GM08714 (cell line): ENCODE data around the gene TMPRSS6.

Experiments
- H3K4me3 ChIP-seq: fragments of 200-500 bp; sonication (Bioruptor generic); 2 replicates; pipeline ENCODE4 v1.5.1; 2014; ENCODE audit warnings: mild to moderate bottlenecking, low read length, inconsistent platforms
- ZNF274 ChIP-seq: IDR thresholded peaks from 2 replicates; pipeline ENCODE4 v1.6.1; 2012; ENCODE audit warnings: mild to moderate bottlenecking, low read depth, low read length

TMPRSS6 gene

DNA sequence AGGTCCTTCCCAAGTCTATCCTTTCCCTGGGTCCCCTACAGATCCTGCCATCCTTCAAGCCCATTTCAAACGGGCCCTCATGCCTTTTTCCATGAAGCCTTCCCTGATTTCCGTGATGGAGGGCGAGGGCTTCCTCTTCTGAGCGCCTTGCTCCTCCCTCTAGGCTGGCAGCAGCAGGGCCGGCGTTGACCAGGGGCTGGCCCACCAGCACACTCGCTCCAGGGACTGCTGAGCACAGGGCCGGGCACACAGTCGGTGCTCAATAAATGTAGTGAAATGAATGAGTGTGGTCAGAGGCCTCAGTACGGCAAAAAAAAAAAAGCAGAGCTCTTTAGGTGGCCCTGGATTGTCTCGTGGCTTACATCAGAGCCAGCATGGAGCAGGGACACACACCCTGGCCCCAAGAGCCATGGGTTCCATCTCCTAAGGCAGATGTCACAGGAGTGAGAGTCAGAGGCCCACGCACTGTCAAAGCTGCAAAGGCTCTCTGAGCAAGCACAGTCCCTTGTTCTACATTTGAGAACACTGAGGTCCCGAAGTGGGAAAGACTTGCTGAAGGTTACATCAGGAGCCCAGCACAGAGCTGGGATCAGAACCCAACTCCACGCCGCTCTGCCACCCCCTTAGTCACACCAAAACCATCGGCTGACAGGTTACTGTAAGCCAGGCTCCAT, 37.1 kb upstream of the TMPRSS6 start:
- H3K4me3 ChIP-seq = no peak overlapping the region
- no peak for TF ChIP-seq ZNF274

- TF ChIP-seq ZNF274 = no peak
- no peak overlapping the region for H3K4me3 ChIP-seq
These were observed 36.5 kb upstream of the TMPRSS6 start for GRCh38 chr22:37146051-37146385.

DNA sequence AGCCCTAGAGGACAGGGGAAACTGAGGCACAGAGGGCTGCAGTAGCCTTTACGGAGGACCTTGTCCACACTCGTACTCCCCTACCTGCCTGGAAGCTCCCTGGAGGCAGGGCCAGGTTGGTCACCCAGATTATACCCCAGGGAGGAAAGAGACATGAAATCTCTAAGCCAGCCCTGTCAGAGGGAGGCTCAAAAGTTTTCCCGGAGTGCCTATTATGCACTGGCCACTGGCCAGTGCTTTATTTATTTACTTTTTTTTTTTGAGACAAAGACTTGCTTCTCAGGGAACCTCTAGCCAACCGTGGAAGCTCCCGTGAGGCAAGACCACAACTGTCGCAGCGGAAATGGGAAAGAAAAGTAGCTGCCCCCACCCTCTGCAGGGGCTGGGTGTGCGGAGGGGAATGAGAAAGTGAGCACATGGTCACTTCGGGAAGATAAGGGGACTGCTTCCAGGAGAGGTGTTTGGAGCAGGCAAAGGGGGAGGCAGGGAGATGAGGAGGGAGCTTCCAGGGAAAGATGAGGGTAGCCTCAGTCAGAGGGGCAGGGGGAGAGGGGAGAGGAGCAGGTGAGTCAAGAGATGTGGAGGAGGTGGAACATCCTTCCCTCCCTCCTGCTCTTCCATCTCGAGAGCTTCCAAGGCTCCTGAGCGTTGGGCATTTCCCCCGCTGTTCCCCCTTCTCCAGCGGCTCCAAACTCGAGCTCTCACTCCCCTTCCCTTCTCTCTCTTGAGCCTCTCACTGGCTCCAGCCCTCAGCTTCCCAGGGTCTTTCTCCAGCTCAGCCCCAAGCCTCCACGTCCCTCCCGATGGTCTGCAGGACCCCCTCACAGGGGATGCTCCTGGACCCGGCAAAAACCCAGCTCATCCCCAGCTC, 35.9 kb upstream of the TMPRSS6 start:
- no peak overlapping the region for H3K4me3 ChIP-seq
- TF ChIP-seq ZNF274 = no peak

DNA sequence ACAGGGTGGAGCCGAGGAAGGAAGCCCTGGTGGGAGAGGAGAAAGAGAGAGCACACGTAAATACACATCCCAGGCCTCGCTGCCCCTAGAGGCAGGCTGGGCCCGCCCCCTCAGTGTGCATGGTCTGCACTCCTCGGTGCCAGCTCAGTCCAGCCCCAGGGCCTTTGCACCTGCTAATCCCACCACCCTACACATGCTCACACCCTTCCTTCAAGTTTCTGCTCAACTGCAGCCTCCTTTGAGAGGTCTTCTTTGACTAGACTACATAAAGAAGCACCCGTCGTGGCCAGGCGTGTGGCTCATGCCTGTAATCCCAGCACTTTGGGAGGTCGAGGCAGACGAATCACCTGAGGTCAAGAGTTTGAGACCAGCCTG, 34.7 kb upstream of the TMPRSS6 start:
- TF ChIP-seq ZNF274 = no peak

GRCh38 chr22:37141971-37142370, 32.5 kb upstream of the TMPRSS6 start:
- TF ChIP-seq ZNF274 = no peak

More for the DNA sequence above, 34.7 kb upstream of the TMPRSS6 start:
- no peak overlapping the region for H3K4me3 ChIP-seq

GRCh38 chr22:37141476-37141875, 32.0 kb upstream of the TMPRSS6 start:
- no peak overlapping the region for H3K4me3 ChIP-seq
- TF ChIP-seq ZNF274 = no peak

More at GRCh38 chr22:37141971-37142370, 32.5 kb upstream of the TMPRSS6 start:
- no peak overlapping the region for H3K4me3 ChIP-seq

GRCh38 chr22:37140686-37141323, 31.3 kb upstream of the TMPRSS6 start:
- no peak overlapping the region for H3K4me3 ChIP-seq
- TF ChIP-seq ZNF274 = no peak

DNA sequence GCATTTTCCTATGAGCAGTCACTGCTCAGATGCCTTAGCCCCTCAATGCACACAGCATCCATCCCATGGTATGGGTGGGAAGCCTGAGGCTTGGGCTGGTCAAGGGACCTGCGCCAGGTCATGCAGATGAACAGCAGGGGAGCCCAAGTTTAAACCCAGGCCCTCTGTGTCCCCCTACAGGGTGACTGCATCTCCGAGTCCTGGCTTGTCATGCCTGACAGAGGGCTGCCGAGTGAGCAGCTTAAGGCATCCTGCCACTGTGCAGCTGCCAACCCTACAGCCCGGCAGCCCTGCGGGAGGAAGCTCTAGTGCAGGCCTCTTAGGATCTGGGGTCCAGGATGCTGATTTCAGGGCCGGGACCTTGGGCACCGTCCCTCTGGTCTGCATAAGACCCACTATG, 30.2 kb upstream of the TMPRSS6 start:
- H3K4me3 ChIP-seq = no peak overlapping the region
- no peak for TF ChIP-seq ZNF274

GRCh38 chr22:37138849-37139561, 29.5 kb upstream of the TMPRSS6 start:
- no peak overlapping the region for H3K4me3 ChIP-seq
- no peak for TF ChIP-seq ZNF274

DNA sequence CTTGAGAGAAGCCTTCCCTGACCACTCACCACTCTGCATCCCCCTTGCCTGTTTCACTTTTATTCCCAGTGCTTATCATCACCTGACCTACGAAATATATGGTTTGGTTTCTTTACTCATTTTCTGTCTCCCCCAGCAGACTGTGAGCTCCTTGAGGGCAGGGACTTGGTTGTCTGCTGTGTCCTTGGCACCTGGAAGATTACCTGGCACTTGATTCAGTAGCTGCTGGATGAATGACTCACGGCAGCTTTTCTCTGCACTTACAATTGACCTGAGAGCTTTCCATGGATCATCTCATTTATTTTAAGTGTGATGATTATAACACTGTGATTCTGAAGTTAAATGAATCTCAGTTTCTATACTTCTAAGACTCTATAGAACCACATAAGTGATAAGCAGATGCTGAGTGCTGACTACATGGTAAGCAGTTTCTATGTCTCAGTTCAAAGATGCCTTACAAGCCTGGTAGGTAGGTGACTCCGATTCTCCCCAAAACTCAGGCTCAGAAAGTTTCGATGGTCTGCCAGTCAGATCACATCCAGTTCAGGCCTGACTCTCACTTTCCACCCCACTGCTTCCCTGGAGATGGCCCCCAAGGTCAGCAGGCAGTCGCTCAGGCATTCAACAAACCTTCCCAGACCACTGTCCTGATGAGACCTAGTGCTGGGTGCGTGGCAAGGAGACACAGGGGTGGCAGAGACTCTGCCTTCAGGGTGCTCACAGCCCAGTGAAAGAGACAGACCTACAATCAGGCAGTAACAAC, 28.6 kb upstream of the TMPRSS6 start:
- H3K4me3 ChIP-seq = no peak overlapping the region
- no peak for TF ChIP-seq ZNF274

DNA sequence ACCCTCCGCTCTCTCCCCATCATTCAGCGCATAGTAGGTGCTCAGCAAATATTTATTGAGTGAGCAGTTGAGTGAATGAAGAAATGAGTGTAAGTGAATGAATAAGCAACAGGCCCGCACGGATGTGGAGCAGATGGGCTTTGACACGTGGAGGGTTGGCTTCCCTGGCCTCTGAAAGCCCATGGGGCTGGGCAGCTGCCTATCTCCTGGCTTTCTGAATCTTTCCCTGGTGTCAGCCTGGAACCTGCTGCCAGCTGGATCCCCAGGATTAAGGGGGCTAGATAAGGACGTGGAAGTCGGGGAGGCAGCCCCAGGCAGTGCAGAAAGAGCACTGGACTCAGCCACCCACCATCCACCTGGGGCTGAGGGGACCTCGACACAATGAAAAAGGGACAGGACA, 27.6 kb upstream of the TMPRSS6 start:
- no peak for TF ChIP-seq ZNF274
- H3K4me3 ChIP-seq = no peak overlapping the region

GRCh38 chr22:37135023-37135422, 25.5 kb upstream of the TMPRSS6 start:
- no peak for TF ChIP-seq ZNF274
- H3K4me3 ChIP-seq = no peak overlapping the region

DNA sequence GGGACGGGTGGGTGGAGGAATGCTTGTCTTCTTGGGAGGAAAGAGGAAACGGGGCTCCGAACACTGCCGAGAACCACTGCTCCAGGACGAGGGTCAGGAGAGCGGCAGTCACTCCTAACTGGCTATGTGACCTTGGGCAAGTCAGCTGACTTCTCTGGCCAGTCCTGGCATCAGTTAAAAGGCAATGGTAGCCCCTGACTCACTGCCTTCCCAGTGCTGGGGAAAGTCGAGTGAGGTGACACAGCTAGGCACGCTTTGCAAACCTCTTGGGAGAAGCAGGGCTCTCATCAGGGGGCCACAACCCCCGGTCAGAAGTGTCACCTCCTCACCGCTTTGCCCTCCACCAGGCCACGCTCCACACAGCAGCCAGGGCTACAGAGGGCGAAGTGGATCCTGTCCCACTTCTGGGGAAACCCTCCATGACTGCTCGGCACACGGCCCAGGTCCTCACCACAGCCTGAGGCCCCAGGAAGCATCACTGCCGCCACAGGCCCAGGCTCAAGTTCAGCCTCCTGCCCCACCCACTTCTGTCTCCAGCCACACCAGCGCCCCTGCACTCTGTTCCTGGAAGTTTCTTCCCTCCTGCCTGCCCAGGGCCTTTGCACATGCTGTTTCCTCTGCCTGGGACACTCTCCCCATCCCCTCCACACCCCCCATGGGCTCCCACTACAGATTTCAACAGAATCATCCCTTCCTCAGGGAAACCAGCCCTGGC, 23.9 kb upstream of the TMPRSS6 start:
- TF ChIP-seq ZNF274 = no peak
- no peak overlapping the region for H3K4me3 ChIP-seq

DNA sequence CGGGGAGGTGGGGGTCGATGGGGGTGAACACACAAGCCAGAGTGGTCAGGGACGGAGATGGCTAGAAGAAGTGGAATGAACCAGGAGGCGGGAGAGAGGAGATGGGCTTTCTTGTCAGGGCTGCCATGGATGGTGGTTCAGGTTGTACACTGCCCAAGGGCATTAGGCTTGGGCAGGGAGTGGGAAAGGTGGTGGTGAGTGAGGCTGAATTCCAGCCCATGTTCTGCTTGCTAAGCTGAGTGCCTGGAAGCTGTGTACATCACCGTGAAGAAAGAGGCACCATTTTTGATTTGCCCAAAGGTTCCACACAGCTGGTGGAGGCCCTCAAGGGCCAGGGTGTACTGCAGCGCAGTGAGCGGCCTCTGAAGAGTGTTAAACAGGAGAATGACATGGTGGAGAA, 23.3 kb upstream of the TMPRSS6 start:
- no peak for TF ChIP-seq ZNF274
- no peak overlapping the region for H3K4me3 ChIP-seq
